ENCODE data around the gene STING1. TPM values are rescaled to one million over a fixed set of nuclear protein-coding genes. Genes with fewer than 3 reads are reported as not detected.
"Not testable (repeated sequence)": the region's sequence is repeated elsewhere in the genome, so short reads cannot be mapped to it uniquely, and the experiment has no call there.

The STING1 gene
- total and polyA plus RNA-seq, 2 of the 13 experiments (the other 11 are each of a cell fraction or from before 2014, with no cell fraction given): 1.3 to 4.4 TPM

DNA sequence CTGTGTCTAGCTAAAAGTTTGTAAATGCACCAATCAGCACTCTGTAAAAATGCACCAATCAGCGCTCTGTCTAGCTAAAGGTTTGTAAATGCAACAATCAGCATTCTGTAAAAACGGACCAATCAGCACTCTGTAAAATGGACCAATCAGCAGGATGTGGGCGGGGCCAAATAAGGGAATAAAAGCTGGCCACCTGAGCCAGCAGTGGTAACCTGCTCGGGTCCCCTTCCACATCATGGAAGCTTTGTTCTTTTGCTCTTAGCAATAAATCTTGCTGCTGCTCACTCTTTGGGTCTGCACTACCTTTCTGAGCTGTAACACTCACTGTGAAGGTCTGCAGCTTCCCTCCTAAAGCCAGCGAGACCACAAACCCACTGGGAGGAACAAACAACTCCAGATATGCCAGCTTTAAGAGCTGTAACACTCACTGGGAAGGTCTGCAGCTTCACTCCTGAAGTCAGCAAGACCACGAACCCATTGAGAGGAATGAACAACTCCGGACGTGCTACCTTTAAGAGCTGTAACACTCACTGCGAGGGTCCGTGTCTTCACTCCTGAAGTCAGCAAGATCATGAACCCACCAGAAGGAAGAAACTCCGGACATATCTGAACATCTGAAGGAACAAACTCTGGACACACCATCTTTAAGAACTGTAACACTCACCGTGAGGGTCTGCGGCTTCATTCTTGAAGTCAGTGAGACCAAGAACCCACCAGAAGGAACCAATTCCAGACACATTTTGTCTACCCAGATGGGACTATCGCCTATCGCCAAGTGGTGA lies 20.7 kb upstream of the STING1 start (continued):
- TF ChIP-seq ARID4A (CRISPR knock-in tag; IDR thresholded peaks at IDR 0.05; ENCODE audit: borderline replicate concordance): peak; percentile 45
- 0 out of 2 replicates have a peak, but pooled peaks have one; percentile 20 for TF ChIP-seq HINFP (CRISPR knock-in tag; IDR thresholded peaks at IDR 0.05; ENCODE audit: low read depth)
- TF ChIP-seq SP1 (IDR thresholded peaks at IDR 0.05): not testable (repeated sequence)
- peak; percentile 79 for TF ChIP-seq SP1 (CRISPR knock-in tag; IDR thresholded peaks at IDR 0.05)
- TF ChIP-seq SRY (CRISPR knock-in tag; IDR thresholded peaks at IDR 0.05): peak; percentile 77; the same call in 1 of the 2 replicates
- peak; percentile 89 for TF ChIP-seq POLR2AphosphoS5 (IDR thresholded peaks at IDR 0.05; ENCODE audit: low read depth, low read length)
- 0 out of 2 replicates have a peak, but pooled peaks have one; percentile 22 for TF ChIP-seq GFI1 (CRISPR knock-in tag; IDR thresholded peaks at IDR 0.05; ENCODE audit: borderline replicate concordance)
- peak; percentile 81; the same call in 1 of the 2 replicates for TF ChIP-seq SP4 (CRISPR knock-in tag; IDR thresholded peaks at IDR 0.05)
- 0 out of 2 replicates have a peak, but pooled peaks have one; percentile 39 for TF ChIP-seq MEIS2 (CRISPR knock-in tag; IDR thresholded peaks at IDR 0.05)
- TF ChIP-seq, protein P1, sequence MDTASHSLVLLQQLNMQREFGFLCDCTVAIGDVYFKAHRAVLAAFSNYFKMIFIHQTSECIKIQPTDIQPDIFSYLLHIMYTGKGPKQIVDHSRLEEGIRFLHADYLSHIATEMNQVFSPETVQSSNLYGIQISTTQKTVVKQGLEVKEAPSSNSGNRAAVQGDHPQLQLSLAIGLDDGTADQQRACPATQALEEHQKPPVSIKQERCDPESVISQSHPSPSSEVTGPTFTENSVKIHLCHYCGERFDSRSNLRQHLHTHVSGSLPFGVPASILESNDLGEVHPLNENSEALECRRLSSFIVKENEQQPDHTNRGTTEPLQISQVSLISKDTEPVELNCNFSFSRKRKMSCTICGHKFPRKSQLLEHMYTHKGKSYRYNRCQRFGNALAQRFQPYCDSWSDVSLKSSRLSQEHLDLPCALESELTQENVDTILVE (CRISPR knock-in tag; IDR thresholded peaks at IDR 0.05): 0 out of 2 replicates have a peak, but pooled peaks have one; percentile 27
- TF ChIP-seq, protein P2, sequence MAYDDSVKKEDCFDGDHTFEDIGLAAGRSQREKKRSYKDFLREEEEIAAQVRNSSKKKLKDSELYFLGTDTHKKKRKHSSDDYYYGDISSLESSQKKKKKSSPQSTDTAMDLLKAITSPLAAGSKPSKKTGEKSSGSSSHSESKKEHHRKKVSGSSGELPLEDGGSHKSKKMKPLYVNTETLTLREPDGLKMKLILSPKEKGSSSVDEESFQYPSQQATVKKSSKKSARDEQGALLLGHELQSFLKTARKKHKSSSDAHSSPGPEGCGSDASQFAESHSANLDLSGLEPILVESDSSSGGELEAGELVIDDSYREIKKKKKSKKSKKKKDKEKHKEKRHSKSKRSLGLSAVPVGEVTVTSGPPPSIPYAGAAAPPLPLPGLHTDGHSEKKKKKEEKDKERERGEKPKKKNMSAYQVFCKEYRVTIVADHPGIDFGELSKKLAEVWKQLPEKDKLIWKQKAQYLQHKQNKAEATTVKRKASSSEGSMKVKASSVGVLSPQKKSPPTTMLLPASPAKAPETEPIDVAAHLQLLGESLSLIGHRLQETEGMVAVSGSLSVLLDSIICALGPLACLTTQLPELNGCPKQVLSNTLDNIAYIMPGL (CRISPR knock-in tag; IDR thresholded peaks at IDR 0.05; ENCODE audit: borderline replicate concordance in 1 of 2, low read depth in 1 of 2): 0 out of 4 replicates have a peak, but pooled peaks of 1 of the 2 experiments have one; percentile 37
- TF ChIP-seq ZNF800 (CRISPR knock-in tag; IDR thresholded peaks at IDR 0.05): peak; percentile 64; the same call in 1 of the 2 replicates

All from HepG2 (cell line).